K562 (cell line): Measurements from ENCODE around the gene RPH3AL. TPM values are rescaled to one million over a fixed set of nuclear protein-coding genes. Genes with fewer than 3 reads are reported as not detected.

Source experiments
- ATAC-seq: fragments of 200-7000 bp; cut with Tn5 transposase; 3 replicates; pipeline ENCODE4 v1.9.1; 2020; ENCODE audit warnings: moderate library complexity
- BruUV-seq: library from RNA; stranded (reverse); fragments of 400-500 nt; replicated peaks from 2 replicates; lab custom pipeline; 2021; lab: Mats Ljungman, UMichigan
- CTCF ChIA-PET: fragments of 300-600 bp; formaldehyde crosslinking; extraction: SDS; loops from one replicate; lab custom pipeline; 2021; ENCODE audit warnings: low intra/inter-chr PET ratio; lab: Yijun Ruan, JAX
- POLR2A ChIA-PET: fragments of 300-600, 350-650 bp; sonication (Branson Sonifier 250); formaldehyde crosslinking; extraction: SDS; loops from one replicate; lab custom pipeline; 2021; ENCODE audit warnings: antibody characterized with exemption, inconsistent platforms; lab: Yijun Ruan, JAX
- DNase-seq, 4 experiments: peaks; one replicate each; pipeline versions ENCODE4 v3.0.0 to v3.0.0-alpha.2; 2011 to 2018; ENCODE audit warnings: low spot score in 3 of 4, mixed read lengths in 3 of 4; ENCODE audit errors: extremely low read depth in 1 of 4
- FAIRE-seq: peaks from 2 replicates; lab custom pipeline; 2011; peaks lifted over from hg19 to GRCh38; lab: Jason Lieb, UNC
- H2AFZ ChIP-seq: 2 replicates; pipeline ENCODE4 v1.6.0; 2011; ENCODE audit warnings: low read depth, low read length, control low read depth, inconsistent platforms
- H3K27ac ChIP-seq: fragments of 200-600 bp; 3 replicates; pipeline ENCODE4 v1.8.0; 2011; ENCODE audit warnings: low read depth, mild to moderate bottlenecking, control low read depth, inconsistent platforms, low read length, moderate library complexity, mixed read lengths; ENCODE audit errors: extremely low read depth
- H3K27me3 ChIP-seq, 2 experiments: fragments of 300-600 bp in 1 of 2; 2 replicates in 1 of 2; 3 replicates in 1 of 2; pipeline versions ENCODE4 v1.6.0 to v1.8.0; 2011; ENCODE audit warnings: inconsistent platforms in 2 of 2, low read length in 2 of 2, mild to moderate bottlenecking in 1 of 2, mixed read lengths in 1 of 2, moderate library complexity in 1 of 2; ENCODE audit not compliant: control insufficient read depth in 2 of 2, insufficient read depth in 2 of 2
- H3K36me3 ChIP-seq: fragments of 300-600 bp; 3 replicates; pipeline ENCODE4 v1.8.0; 2011; ENCODE audit warnings: mild to moderate bottlenecking, low read length, inconsistent platforms; ENCODE audit not compliant: control insufficient read depth, insufficient read depth
- H3K4me1 ChIP-seq, 2 experiments: fragments of 200-600 bp in 1 of 2; replicated peaks in 1 of 2; 2 replicates in 1 of 2; 3 replicates in 1 of 2; pipeline versions ENCODE4 v1.5.1 to v1.8.0; 2011; ENCODE audit warnings: inconsistent platforms in 2 of 2, low read length in 2 of 2, mild to moderate bottlenecking in 1 of 2, mixed read lengths in 1 of 2, moderate library complexity in 1 of 2; ENCODE audit not compliant: control insufficient read depth in 2 of 2, insufficient read depth in 2 of 2
- H3K4me2 ChIP-seq: 2 replicates; pipeline ENCODE4 v1.6.1; 2011; ENCODE audit warnings: low read length, control low read depth, inconsistent platforms, mixed read lengths; ENCODE audit not compliant: insufficient read depth
- H3K4me3 ChIP-seq: fragments of 200-600 bp; sonication (generic), shearing (Covaris generic); 2 replicates; pipeline ENCODE4 v1.5.1; 2016; ENCODE audit warnings: control low read depth, inconsistent platforms
- H3K79me2 ChIP-seq: fragments of 200-600 bp; 3 replicates; pipeline ENCODE4 v1.8.0; 2011; ENCODE audit warnings: low read length, inconsistent platforms; ENCODE audit not compliant: control insufficient read depth, insufficient read depth
- H3K9ac ChIP-seq, 2 experiments: 2 replicates each; pipeline versions ENCODE4 v1.6.0 to v1.6.1; 2011; ENCODE audit warnings: low read depth in 2 of 2, low read length in 2 of 2, control low read depth in 1 of 2, inconsistent platforms in 1 of 2, mild to moderate bottlenecking in 1 of 2, mixed read lengths in 1 of 2; ENCODE audit not compliant: insufficient read depth in 1 of 2
- H3K9me1 ChIP-seq: one replicate; pipeline ENCODE4 v1.6.0; 2011; ENCODE audit warnings: inconsistent platforms, mild to moderate bottlenecking, low read length, moderate library complexity; ENCODE audit not compliant: control insufficient read depth, insufficient read depth
- H3K9me3 ChIP-seq: replicated peaks from 2 replicates; pipeline ENCODE4 v1.5.1; 2011; ENCODE audit warnings: low read depth, low read length, inconsistent platforms; ENCODE audit not compliant: control insufficient read depth, insufficient read depth
- H4K20me1 ChIP-seq: replicated peaks from 2 replicates; pipeline ENCODE4 v1.6.1; 2011; ENCODE audit warnings: low read length, inconsistent platforms, mixed read lengths; ENCODE audit not compliant: control insufficient read depth, insufficient read depth
- CEBPG ChIP-seq, 3 experiments: fragments of 200-800 bp in 1 of 3; sonication (Bioruptor generic) in 1 of 3; sonication (generic) in 1 of 3; formaldehyde crosslinking in 1 of 3; IDR thresholded peaks in 2 of 3; conservative IDR thresholded peaks in 1 of 3; 2 replicates each; pipeline versions ENCODE4 v1.6.1 to v1.8.0; 2016 to 2022; ENCODE audit warnings: missing compliant biosample characterization in 2 of 3, missing genetic modification characterization in 2 of 3, mild to moderate bottlenecking in 1 of 3, missing genetic modification reagents in 1 of 3
- ELF4 ChIP-seq: fragments of 450-650 bp; formaldehyde crosslinking; IDR thresholded peaks from 2 replicates; pipeline ENCODE4 v1.4.0; 2022; ENCODE audit warnings: missing genetic modification characterization
- ZNF121 ChIP-seq: sonication (generic); formaldehyde crosslinking; conservative IDR thresholded peaks from 2 replicates; pipeline ENCODE4 v1.8.0; 2022; ENCODE audit warnings: missing genetic modification reagents
- WGBS: fragments of 100-300 bp; shearing (Covaris generic); methylation state at CpG from one replicate; pipeline ENCODE4 v1.1.6; 2016; ENCODE audit warnings: low coverage, mixed read lengths; ENCODE audit not compliant: insufficient coverage; ENCODE audit errors: missing lambda C conversion rate; 5-methylcytosine and 5-hydroxymethylcytosine counted together
- in situ Hi-C: fragments of 300-500 bp; cut with MboI; formaldehyde crosslinking; loops from 4 replicates; pipeline ENCODE4 v1.15.0; 2018; ENCODE audit warnings: inconsistent platforms, mixed read lengths
- intact Hi-C: fragments of 100-400 bp; cut with micrococcal nuclease; formaldehyde crosslinking; loops from 2 replicates; pipeline ENCODE4 v1.14.2; 2022
- polyA plus RNA-seq, 8 experiments: library from polyadenylated mRNA; depleted of rRNA in 4 of 8; stranded (reverse) in 5 of 8; unstranded in 3 of 8; fragments of >200 nt; fragmentation: Nextera tagmentation in 2 of 8; fragmentation: Illumina TruSeq in 1 of 8; extraction: Ambion mirVana in 2 of 8; extraction: Trizol in 1 of 8; gene quantifications; 2 replicates each; pipeline versions ENCODE4 v1.2.1 to v1.2.3, GENCODE V29; 2011 to 2014; ENCODE audit warnings: inconsistent platforms in 1 of 8, missing spikeins in 1 of 8
- total RNA-seq, 7 experiments: library from RNA; depleted of rRNA in 6 of 7; stranded (reverse); fragments of >200 nt in 6 of 7; fragmentation: Illumina TruSeq in 2 of 7; extraction: Trizol in 2 of 7; gene quantifications; 2 replicates each; pipeline versions ENCODE4 v1.2.1 to v1.2.3, GENCODE V29; 2011 to 2021; ENCODE audit warnings: low replicate concordance in 1 of 7

Gene RPH3AL
- total and polyA plus RNA-seq, 9 of the 15 experiments (the other 6 are each of a cell fraction or from before 2014, with no cell fraction given), result 0.18 to 1.7 (median 0.39) TPM

DNA sequence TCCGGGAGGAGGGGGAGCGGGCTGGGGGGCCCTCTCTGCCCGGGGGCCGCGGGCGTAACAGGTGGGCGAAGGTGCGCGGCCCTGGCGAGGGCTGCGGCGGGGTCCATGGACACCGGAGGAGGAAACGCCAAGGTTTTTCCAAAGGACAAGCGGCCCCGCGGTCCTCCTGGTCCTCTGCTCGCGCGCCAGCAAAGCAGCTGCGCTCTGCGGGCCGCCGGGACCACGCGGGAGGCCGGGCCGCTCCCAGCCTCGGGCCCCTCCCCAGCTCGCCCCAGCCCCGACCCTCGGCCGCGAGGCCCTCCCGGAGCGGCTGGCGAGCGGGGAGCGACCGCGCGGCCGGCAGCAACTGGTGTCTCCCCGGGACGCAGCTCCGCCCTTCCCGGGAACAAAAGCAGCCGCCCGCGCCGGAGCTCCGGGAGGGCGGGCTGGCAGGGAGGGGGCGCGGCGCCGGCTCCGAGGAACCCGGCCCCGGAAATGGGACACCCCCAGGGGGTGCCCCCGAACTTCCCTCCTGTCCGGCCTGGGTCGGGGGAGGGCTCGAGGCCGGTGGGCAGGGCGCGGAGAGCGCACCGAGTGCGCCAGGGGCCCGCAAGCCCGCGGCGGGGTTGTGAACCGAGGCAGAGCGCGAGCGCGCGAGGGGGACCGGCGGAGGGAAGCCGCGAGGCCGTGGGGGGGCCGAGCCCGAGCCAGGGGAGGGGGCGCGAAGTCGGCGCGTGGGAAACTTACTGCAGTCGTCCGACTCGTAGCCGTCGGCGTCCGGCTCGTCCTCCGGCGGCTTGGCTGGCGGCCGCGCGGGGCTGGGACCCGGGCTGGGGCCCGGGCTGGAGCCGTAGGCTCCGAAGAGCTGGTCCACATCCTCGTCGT, 172.0 kb downstream of the RPH3AL start:
- no peaks in the 10 kb centered on the region for H3K9me3 ChIP-seq
- FAIRE-seq (no peak), DNase-seq (no peak), ATAC-seq (no peak)
- H3K4me2 ChIP-seq, result no peak overlapping the region
- TF ChIP-seq CEBPG (CRISPR knock-in tag; IDR thresholded peaks at IDR 0.05), result no peak
- TF ChIP-seq CEBPG (tag; conservative IDR thresholded peaks at IDR 0.05 in 1 of 2, IDR thresholded peaks at IDR 0.05 in 1 of 2), result no peak
- no peak for TF ChIP-seq ELF4 (CRISPR knock-in tag)
- TF ChIP-seq ZNF121 (CRISPR knock-in tag), result no peak
- ChIA-PET CTCF (no interaction called here), POLR2A (interaction anchor here (0.5 kb wide), 1 partner anchor 828 kb away, joined by 4 read pairs; no protein-coding TSS in a partner anchor)
- no CpG with 5 or more reads among the region's 112 CpGs for WGBS
- no peaks in the 10 kb centered on the region for H3K4me1 ChIP-seq
- no peaks in the 10 kb centered on the region for H3K79me2 ChIP-seq
- no peaks in the 10 kb centered on the region for H4K20me1 ChIP-seq
- no TSS peak for BruUV-seq
- no peaks in the 10 kb centered on the region for H3K36me3 ChIP-seq
- peaks cover 0 to 21% of the 10 kb centered on the region in 2 experiments; a peak in 2 of 5 replicates for H3K27me3 ChIP-seq
- H3K9me1 ChIP-seq, result no peaks in the 10 kb centered on the region
- intact Hi-C loops, result no loop called here
- H3K9ac ChIP-seq, result no peak overlapping the region
- in situ Hi-C loops, result no loop called here
- no peak overlapping the region for H3K4me3 ChIP-seq
- no peak overlapping the region for H3K27ac ChIP-seq
- no peak overlapping the region for H2AFZ ChIP-seq
